ENCODE measurements around the gene ZNF365. TPM values are rescaled to one million over a fixed set of nuclear protein-coding genes. Genes with fewer than 3 reads are reported as not detected.

Gene ZNF365
- total RNA-seq, 1 experiment from 2014 or later, result 22.8 TPM

- H3K36me3 ChIP-seq (ENCODE audit: control insufficient read depth, insufficient read depth, low read length), result no peaks in the 10 kb centered on the region
- no peak overlapping the region for H3K4me3 ChIP-seq (ENCODE audit: low read depth in 2 of 2, low read length in 2 of 2)
- ChIA-PET POLR2A (no interaction called here), CTCF (no interaction called here)
- H3K27ac ChIP-seq (ENCODE audit: low read length), result no peak overlapping the region
- no peaks in the 10 kb centered on the region for H3K27me3 ChIP-seq (ENCODE audit: control insufficient read depth, insufficient read depth, low read length)
- no peaks in the 10 kb centered on the region for H3K4me1 ChIP-seq (ENCODE audit: control insufficient read depth, insufficient read depth, low read length)
- in situ Hi-C loops (cut with HindIII; ENCODE audit: low pct_unique_long_range_greater_than_20kb, low sequenced_read_pairs), result no loop called here
- H3K9me3 ChIP-seq (ENCODE audit: control insufficient read depth, insufficient read depth, low read depth, low read length), result peaks cover 35% of the 10 kb centered on the region
- ATAC-seq (no peak), DNase-seq (ENCODE audit: low read depth, low spot score) (no peak)
- TF ChIP-seq POLR2AphosphoS5 (IDR thresholded peaks at IDR 0.05; ENCODE audit: low read depth, low read length) (no peak), TCF7L2 (IDR thresholded peaks at IDR 0.05; ENCODE audit: low read depth, low read length) (no peak), REST (IDR thresholded peaks at IDR 0.05; ENCODE audit: insufficient read depth in 1 of 2, low read depth in 2 of 2, low read length in 1 of 2) (no peak), CTCF (IDR thresholded peaks at IDR 0.05) (no peak), SIN3A (IDR thresholded peaks at IDR 0.05; ENCODE audit: borderline replicate concordance, insufficient read depth, low read depth, low read length) (no peak)
- BruUV-seq (replicated peaks), result no TSS peak
- intact Hi-C loops (cut with micrococcal nuclease; ENCODE audit: unreplicated experiment), result no loop called here
Measured at GRCh38 chr10:62335326-62335725, 38.8 kb upstream of the ZNF365 start.

GRCh38 chr10:62336404-62336803 is 37.8 kb upstream of the ZNF365 start:
- no peaks in the 10 kb centered on the region for H3K4me1 ChIP-seq (ENCODE audit: control insufficient read depth, insufficient read depth, low read length)
- no peaks in the 10 kb centered on the region for H3K27me3 ChIP-seq (ENCODE audit: control insufficient read depth, insufficient read depth, low read length)
- in situ Hi-C loops (cut with HindIII; ENCODE audit: low pct_unique_long_range_greater_than_20kb, low sequenced_read_pairs) (no loop called here), intact Hi-C loops (cut with micrococcal nuclease; ENCODE audit: unreplicated experiment) (no loop called here)
- DNase-seq (ENCODE audit: low read depth, low spot score) (no peak), ATAC-seq (no peak)
- no peak overlapping the region for H3K4me3 ChIP-seq (ENCODE audit: low read depth in 2 of 2, low read length in 2 of 2)
- TF ChIP-seq POLR2AphosphoS5 (IDR thresholded peaks at IDR 0.05; ENCODE audit: low read depth, low read length), result no peak
- no peak for TF ChIP-seq CTCF (IDR thresholded peaks at IDR 0.05)
- no peak for TF ChIP-seq SIN3A (IDR thresholded peaks at IDR 0.05; ENCODE audit: borderline replicate concordance, insufficient read depth, low read depth, low read length)
- no peak for TF ChIP-seq TCF7L2 (IDR thresholded peaks at IDR 0.05; ENCODE audit: low read depth, low read length)
- TF ChIP-seq REST (IDR thresholded peaks at IDR 0.05; ENCODE audit: insufficient read depth in 1 of 2, low read depth in 2 of 2, low read length in 1 of 2), result no peak
- CTCF ChIA-PET, result no interaction called here
- POLR2A ChIA-PET, result no interaction called here
- H3K36me3 ChIP-seq (ENCODE audit: control insufficient read depth, insufficient read depth, low read length), result no peaks in the 10 kb centered on the region
- H3K27ac ChIP-seq (ENCODE audit: low read length), result no peak overlapping the region
- no TSS peak for BruUV-seq (replicated peaks)
- peaks cover 39% of the 10 kb centered on the region for H3K9me3 ChIP-seq (ENCODE audit: control insufficient read depth, insufficient read depth, low read depth, low read length)

Measured in Panc1 (cell line).